ENCODE results near the gene CPVL. TPM values are rescaled to one million over a fixed set of nuclear protein-coding genes. Genes with fewer than 3 reads are reported as not detected.
A peak's percentile ranks its signal among the peaks of the same experiment; 100 is the strongest.

CPVL gene
- total RNA-seq, 1 donor, result 0.36 TPM

DNA sequence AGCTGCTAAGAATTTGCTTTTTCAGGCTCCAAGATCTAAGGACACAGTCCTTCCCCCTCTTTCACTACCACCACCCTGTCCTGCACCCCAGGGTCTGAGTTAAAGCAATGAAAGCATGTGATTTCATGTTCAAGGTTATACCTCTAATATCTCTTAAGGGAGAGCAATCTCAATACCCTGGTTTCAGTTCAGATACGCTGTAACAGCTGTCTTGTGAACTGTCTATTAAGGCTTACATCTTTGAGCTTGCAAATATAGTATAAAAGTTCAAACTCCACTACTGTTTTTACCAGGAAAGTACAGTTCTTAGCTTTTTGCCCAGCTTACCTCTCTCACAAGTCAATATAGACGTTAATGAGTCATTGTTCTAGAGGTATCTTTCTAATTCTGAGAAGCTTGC lies 2.6 kb downstream of the CPVL start:
- H2AFZ ChIP-seq (ENCODE audit: low read length), result no peak overlapping the region
- H3K27ac ChIP-seq (ENCODE audit: low read depth, low read length), result no peak overlapping the region
- TF ChIP-seq, protein P1, sequence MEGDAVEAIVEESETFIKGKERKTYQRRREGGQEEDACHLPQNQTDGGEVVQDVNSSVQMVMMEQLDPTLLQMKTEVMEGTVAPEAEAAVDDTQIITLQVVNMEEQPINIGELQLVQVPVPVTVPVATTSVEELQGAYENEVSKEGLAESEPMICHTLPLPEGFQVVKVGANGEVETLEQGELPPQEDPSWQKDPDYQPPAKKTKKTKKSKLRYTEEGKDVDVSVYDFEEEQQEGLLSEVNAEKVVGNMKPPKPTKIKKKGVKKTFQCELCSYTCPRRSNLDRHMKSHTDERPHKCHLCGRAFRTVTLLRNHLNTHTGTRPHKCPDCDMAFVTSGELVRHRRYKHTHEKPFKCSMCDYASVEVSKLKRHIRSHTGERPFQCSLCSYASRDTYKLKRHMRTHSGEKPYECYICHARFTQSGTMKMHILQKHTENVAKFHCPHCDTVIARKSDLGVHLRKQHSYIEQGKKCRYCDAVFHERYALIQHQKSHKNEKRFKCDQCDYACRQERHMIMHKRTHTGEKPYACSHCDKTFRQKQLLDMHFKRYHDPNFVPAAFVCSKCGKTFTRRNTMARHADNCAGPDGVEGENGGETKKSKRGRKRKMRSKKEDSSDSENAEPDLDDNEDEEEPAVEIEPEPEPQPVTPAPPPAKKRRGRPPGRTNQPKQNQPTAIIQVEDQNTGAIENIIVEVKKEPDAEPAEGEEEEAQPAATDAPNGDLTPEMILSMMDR (IDR thresholded peaks at IDR 0.05; ENCODE audit: extremely low read depth, low read depth, low read length), result no peak
- no peaks in the 10 kb centered on the region for H3K79me2 ChIP-seq (ENCODE audit: insufficient read depth, low read length)
- no peaks in the 10 kb centered on the region for H4K20me1 ChIP-seq (ENCODE audit: insufficient read depth, low read length)
- H3K4me2 ChIP-seq (ENCODE audit: insufficient read depth, low read length), result no peak overlapping the region
- no peaks in the 10 kb centered on the region for H3K36me3 ChIP-seq (ENCODE audit: insufficient read depth, low read length)
- DNase-seq (ENCODE audit: insufficient read length, low spot score, missing footprints), result no peak
- H3K27me3 ChIP-seq (ENCODE audit: insufficient read depth, low read length), result peaks cover 46% of the 10 kb centered on the region
- no peaks in the 10 kb centered on the region for H3K9me3 ChIP-seq (ENCODE audit: low read depth, low read length)
- H3K4me3 ChIP-seq (ENCODE audit: insufficient read depth, low read length), result no peak overlapping the region
- H3K4me1 ChIP-seq (ENCODE audit: insufficient read depth, low read length), result no peaks in the 10 kb centered on the region

DNA sequence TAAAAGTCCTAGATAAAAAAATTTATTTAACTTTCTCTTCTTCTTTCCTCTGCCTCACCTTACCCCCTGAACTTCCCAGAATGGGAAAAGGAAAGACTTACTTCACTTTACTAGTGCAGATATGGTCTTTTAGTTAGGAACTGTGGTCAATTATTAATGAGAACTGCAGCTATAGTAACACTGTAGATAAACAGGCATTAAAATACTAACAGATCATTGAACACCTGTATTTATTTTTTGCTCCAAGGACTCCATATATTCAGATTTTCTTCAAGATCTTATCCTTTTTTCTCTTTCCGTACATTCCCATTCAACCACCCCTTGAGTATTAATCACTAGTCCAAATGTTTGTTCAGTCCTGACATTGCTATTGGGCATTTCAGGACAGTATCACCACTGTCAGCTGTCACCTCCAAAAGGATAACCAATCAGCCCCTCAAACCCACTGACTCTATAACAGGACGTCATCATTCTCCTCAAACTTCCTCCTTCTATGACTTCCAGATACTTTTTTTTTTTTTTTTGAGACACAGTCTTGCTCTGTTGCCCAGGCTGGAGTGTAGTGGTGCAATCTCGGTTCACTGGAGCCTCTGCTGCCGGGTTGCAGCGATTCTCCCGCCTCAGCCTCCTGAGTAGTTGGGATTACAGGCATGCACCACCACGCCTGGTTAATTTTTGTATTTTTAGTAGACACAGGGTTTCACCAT lies 4.2 kb downstream of the CPVL start:
- Histone ChIP-seq H3K4me2 (ENCODE audit: insufficient read depth, low read length) (no peak overlapping the region), H2AFZ (ENCODE audit: low read length) (no peak overlapping the region), H3K79me2 (ENCODE audit: insufficient read depth, low read length) (no peaks in the 10 kb centered on the region), H3K27ac (ENCODE audit: low read depth, low read length) (no peak overlapping the region), H3K4me3 (ENCODE audit: insufficient read depth, low read length) (no peak overlapping the region), H3K4me1 (ENCODE audit: insufficient read depth, low read length) (no peaks in the 10 kb centered on the region), H3K36me3 (ENCODE audit: insufficient read depth, low read length) (no peaks in the 10 kb centered on the region), H3K27me3 (ENCODE audit: insufficient read depth, low read length) (peaks cover 38% of the 10 kb centered on the region), H3K9me3 (ENCODE audit: low read depth, low read length) (no peaks in the 10 kb centered on the region), H4K20me1 (ENCODE audit: insufficient read depth, low read length) (no peaks in the 10 kb centered on the region)
- peak; percentile 81 for DNase-seq (ENCODE audit: insufficient read length, low spot score, missing footprints)
- TF ChIP-seq, protein P1 (IDR thresholded peaks at IDR 0.05; ENCODE audit: extremely low read depth, low read depth, low read length), result no peak

DNA sequence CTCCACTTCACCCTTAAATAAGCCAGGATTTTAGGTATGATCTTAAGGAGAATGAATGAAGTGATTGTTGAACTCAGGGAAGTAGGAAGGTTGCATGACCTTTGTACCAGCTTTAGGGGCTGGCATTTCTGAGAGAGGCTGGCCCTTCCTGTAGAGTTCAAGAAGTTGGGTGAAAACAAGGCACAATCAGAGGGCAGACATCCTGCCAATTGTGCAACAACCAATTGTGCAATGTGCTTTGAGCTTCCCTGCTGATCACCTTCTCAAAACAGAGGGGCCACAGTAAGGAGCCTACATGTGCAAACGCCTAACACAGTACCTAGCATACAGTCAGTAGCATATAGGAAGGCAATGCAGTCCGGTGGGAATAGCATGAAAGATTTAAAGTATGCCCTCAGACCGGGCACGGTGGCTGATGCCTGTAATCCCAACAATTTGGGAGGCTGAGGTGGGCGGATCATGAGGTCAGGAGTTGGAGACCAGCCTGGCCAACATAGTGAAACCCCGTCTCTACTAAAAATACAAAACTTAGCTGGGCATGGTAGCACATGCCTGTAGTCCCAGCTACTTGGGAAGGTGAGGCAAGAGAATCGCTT lies 5.4 kb downstream of the CPVL start:
- Histone ChIP-seq H2AFZ (ENCODE audit: low read length) (no peak overlapping the region), H3K79me2 (ENCODE audit: insufficient read depth, low read length) (no peaks in the 10 kb centered on the region), H3K36me3 (ENCODE audit: insufficient read depth, low read length) (no peaks in the 10 kb centered on the region), H3K27me3 (ENCODE audit: insufficient read depth, low read length) (peaks cover 26% of the 10 kb centered on the region), H4K20me1 (ENCODE audit: insufficient read depth, low read length) (no peaks in the 10 kb centered on the region), H3K27ac (ENCODE audit: low read depth, low read length) (no peak overlapping the region), H3K4me3 (ENCODE audit: insufficient read depth, low read length) (no peak overlapping the region), H3K9me3 (ENCODE audit: low read depth, low read length) (no peaks in the 10 kb centered on the region), H3K4me1 (ENCODE audit: insufficient read depth, low read length) (no peaks in the 10 kb centered on the region), H3K4me2 (ENCODE audit: insufficient read depth, low read length) (no peak overlapping the region)
- DNase-seq (ENCODE audit: insufficient read length, low spot score, missing footprints), result no peak
- TF ChIP-seq, protein P1 (IDR thresholded peaks at IDR 0.05; ENCODE audit: extremely low read depth, low read depth, low read length), result no peak

DNA sequence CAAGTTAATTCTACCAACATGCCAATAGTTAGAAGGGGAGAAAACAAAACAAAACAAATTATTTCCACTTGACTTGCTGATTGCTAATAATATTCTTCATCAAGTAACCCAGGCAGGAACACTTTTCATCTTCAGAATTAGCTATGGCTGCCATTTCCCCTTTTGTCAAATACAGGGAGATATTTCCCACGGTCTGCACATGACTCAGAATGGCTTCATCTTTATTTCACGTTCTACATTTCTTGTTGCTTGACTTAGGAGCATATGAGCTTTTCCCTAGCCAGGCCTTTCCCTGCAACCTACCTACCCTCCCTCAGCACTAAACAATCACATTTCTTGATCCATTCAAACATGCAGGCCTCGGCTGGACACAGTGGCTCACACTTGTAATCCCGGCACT lies 6.5 kb downstream of the CPVL start:
- Histone ChIP-seq H3K36me3 (ENCODE audit: insufficient read depth, low read length) (no peaks in the 10 kb centered on the region), H2AFZ (ENCODE audit: low read length) (no peak overlapping the region), H3K9me3 (ENCODE audit: low read depth, low read length) (no peaks in the 10 kb centered on the region), H3K4me2 (ENCODE audit: insufficient read depth, low read length) (no peak overlapping the region), H3K4me3 (ENCODE audit: insufficient read depth, low read length) (no peak overlapping the region), H3K4me1 (ENCODE audit: insufficient read depth, low read length) (no peaks in the 10 kb centered on the region), H3K27ac (ENCODE audit: low read depth, low read length) (no peak overlapping the region), H3K79me2 (ENCODE audit: insufficient read depth, low read length) (no peaks in the 10 kb centered on the region), H4K20me1 (ENCODE audit: insufficient read depth, low read length) (no peaks in the 10 kb centered on the region), H3K27me3 (ENCODE audit: insufficient read depth, low read length) (peaks cover 16% of the 10 kb centered on the region)
- DNase-seq (ENCODE audit: insufficient read length, low spot score, missing footprints), result no peak
- TF ChIP-seq, protein P1 (IDR thresholded peaks at IDR 0.05; ENCODE audit: extremely low read depth, low read depth, low read length), result no peak

Measured in osteoblast (primary cell).